IPS-20b (cell line): ENCODE results near the gene HPN.
"Not testable (repeated sequence)": the region's sequence is repeated elsewhere in the genome, so short reads cannot be mapped to it uniquely, and the experiment has no call there.

Experiments
- H3K27ac ChIP-seq: one replicate; pipeline ENCODE4 v1.5.1; 2013; ENCODE audit warnings: low read length
- H3K27me3 ChIP-seq: 2 replicates; pipeline ENCODE4 v1.6.1; 2013; ENCODE audit warnings: mild to moderate bottlenecking, low read length, inconsistent platforms; ENCODE audit not compliant: insufficient read depth
- H3K36me3 ChIP-seq: 2 replicates; pipeline ENCODE4 v1.6.1; 2013; ENCODE audit warnings: low read depth, mild to moderate bottlenecking, inconsistent platforms, low read length, moderate library complexity; ENCODE audit not compliant: insufficient read depth
- H3K4me1 ChIP-seq: 2 replicates; pipeline ENCODE4 v1.6.1; 2013; ENCODE audit warnings: mild to moderate bottlenecking, control low read depth, inconsistent platforms, low read length, moderate library complexity; ENCODE audit not compliant: insufficient read depth
- H3K4me3 ChIP-seq: 2 replicates; pipeline ENCODE4 v1.5.1; 2013; ENCODE audit warnings: mild to moderate bottlenecking, low read length, inconsistent platforms
- H3K9ac ChIP-seq: 2 replicates; pipeline ENCODE4 v1.6.1; 2013; ENCODE audit warnings: low read depth, mild to moderate bottlenecking, inconsistent platforms, low read length, moderate library complexity
- H3K9me3 ChIP-seq: 2 replicates; pipeline ENCODE4 v1.6.1; 2013; ENCODE audit warnings: mild to moderate bottlenecking, low read depth, low read length, inconsistent platforms; ENCODE audit not compliant: insufficient read depth

Gene HPN

GRCh38 chr19:35094656-35095055 is 53.1 kb downstream of the HPN start:
- H3K36me3 ChIP-seq = no peaks in the 10 kb centered on the region
- no peaks in the 10 kb centered on the region for H3K9me3 ChIP-seq

DNA sequence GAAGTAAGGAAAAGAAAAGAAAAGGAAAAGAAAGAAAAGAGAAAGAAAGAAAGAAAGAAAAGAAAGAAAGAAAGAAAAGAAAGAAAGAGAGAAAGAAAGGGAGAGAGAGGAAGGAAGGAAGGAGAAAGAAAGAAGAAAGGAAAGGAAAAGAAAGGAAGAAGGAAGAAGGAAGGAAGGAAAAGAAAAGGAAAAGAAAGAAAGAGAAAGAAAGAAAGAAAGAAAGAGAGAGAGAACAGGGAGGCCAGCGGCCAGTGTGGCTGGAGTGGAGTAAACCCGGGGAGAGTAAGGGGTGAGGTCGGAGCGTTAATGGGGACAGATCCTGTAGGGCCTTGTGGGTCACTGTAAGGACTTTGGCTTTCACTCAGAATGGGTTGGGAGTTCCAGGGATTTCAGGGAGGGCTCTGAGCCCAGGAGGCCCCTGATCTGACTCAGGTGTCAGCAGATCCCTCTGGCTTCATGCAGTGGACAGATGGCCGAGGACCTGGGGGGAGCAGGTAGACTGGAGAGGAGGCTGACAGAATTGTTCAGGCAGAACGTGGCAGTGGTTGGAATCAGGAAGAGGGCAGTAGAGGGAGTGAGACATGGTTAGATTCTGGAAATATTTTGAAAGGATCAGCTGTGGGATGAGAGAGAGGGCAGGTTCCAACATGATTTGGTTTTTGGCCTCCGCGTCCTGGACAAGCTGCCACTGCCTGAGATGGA is 54.3 kb downstream of the HPN start:
- no peaks in the 10 kb centered on the region; the same call in 1 of the 2 replicates for H3K4me1 ChIP-seq
- H3K27me3 ChIP-seq = no peaks in the 10 kb centered on the region; the same call in 1 of the 2 replicates
- H3K36me3 ChIP-seq = no peaks in the 10 kb centered on the region
- H3K27ac ChIP-seq = no peak overlapping the region
- H3K9ac ChIP-seq = no peak overlapping the region
- no peaks in the 10 kb centered on the region for H3K9me3 ChIP-seq
- no peak overlapping the region for H3K4me3 ChIP-seq

More at GRCh38 chr19:35094656-35095055, 53.1 kb downstream of the HPN start:
- Histone ChIP-seq H3K27me3 (no peaks in the 10 kb centered on the region; the same call in 1 of the 2 replicates), H3K4me1 (peaks cover 3% of the 10 kb centered on the region; the same call in 1 of the 2 replicates), H3K27ac (no peak overlapping the region), H3K9ac (no peak overlapping the region), H3K4me3 (no peak overlapping the region)

GRCh38 chr19:35098413-35099049 is 57.0 kb downstream of the HPN start:
- Histone ChIP-seq H3K27me3 (no peaks in the 10 kb centered on the region), H3K36me3 (no peaks in the 10 kb centered on the region), H3K4me1 (no peaks in the 10 kb centered on the region), H3K9me3 (no peaks in the 10 kb centered on the region), H3K4me3 (no peak overlapping the region), H3K27ac (no peak overlapping the region), H3K9ac (no peak overlapping the region)

DNA sequence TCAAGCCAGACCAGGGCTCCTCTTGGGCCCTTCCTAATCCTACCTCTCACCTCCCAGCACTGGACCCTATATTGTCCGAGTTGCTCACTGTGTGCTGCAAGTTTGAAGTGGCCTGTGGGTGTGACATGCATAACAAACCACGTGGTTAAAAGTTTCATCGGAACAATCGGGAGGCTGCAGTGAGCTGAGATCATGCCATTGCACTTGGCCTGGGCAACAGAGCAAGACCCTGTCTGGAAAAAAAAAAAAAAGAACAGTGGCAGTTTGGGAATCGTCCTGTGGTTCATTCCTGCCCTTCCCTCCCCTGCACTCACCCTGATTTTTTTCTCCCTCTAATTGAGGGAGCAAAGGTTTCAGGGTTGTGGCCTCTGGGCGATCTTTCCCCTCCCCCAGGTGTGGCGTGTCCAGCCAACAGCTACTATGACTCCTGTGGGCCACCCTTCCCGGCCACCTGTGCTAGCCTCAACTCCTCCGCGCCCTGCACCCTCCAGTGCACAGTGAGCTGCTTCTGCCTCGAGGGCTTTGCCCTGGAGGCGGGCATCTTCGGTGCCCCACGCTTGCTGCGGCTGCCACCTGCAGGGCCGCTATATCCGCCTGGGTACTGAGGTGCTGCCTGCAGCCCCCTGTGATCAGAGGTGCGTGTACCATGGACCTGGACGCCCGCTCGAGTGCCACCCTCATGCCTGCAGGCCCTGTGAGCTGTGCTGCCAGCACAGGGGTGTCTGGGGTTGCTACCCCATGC is 57.8 kb downstream of the HPN start:
- H3K4me3 ChIP-seq = no peak overlapping the region
- no peaks in the 10 kb centered on the region for H3K4me1 ChIP-seq
- H3K9me3 ChIP-seq = no peaks in the 10 kb centered on the region
- no peak overlapping the region for H3K9ac ChIP-seq
- no peak overlapping the region for H3K27ac ChIP-seq
- no peaks in the 10 kb centered on the region for H3K27me3 ChIP-seq
- no peaks in the 10 kb centered on the region for H3K36me3 ChIP-seq

- Histone ChIP-seq H3K9ac (no peak overlapping the region), H3K36me3 (no peaks in the 10 kb centered on the region), H3K4me3 (no peak overlapping the region), H3K4me1 (no peaks in the 10 kb centered on the region), H3K27ac (no peak overlapping the region), H3K9me3 (no peaks in the 10 kb centered on the region), H3K27me3 (no peaks in the 10 kb centered on the region)
Observed at GRCh38 chr19:35099897-35100275, 58.4 kb downstream of the HPN start.

DNA sequence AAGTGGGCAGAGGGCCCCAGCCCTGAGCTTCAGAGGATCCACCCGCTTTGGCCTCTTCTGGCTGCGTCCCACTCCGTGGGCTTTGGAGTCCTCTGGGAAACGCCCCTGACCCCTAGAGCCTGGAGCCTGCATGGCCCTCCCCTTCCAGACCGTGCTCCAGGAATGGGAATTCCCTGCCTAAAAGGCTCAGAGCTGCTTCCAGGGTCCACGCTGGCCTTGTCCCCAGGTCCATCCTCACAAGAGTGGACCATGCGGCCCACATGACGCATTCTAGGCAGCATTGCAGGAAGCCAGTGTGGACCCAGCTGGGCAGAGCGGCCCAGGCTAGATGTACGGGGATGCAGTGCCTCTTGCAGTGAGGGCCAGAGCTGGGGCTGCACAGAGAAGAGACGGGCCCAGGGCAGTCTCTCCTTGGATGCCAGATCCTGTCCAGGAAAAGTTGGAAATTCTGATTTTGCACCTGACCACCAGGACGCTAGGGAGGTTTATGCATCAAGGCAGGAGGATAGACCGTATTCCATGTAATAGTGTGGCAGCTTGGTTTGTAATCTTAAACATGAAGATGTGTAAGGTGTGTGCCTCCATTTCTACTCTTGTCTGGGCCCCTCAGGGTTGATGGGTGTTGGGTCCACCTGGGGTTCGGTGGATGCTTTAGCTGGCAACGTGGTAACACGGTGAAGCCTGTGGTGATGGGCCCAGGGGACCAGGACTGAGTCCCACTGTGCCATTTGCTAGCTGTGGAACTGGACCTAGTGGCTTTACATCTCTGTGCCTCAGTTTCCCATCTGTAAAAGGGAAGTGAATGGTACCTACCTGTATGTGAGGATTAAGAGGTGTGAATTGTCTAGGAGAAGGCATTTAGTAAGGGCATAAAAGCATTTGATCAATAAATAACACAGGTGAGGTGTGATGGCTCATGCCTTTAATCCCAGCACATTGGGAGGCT is 59.3 kb downstream of the HPN start:
- no peak overlapping the region for H3K27ac ChIP-seq
- no peaks in the 10 kb centered on the region for H3K27me3 ChIP-seq
- no peaks in the 10 kb centered on the region for H3K4me1 ChIP-seq
- no peak overlapping the region for H3K4me3 ChIP-seq
- H3K36me3 ChIP-seq = no peaks in the 10 kb centered on the region
- H3K9ac ChIP-seq = no peak overlapping the region
- no peaks in the 10 kb centered on the region for H3K9me3 ChIP-seq

- not testable (repeated sequence) for H3K27me3 ChIP-seq, H3K36me3 ChIP-seq, H3K27ac ChIP-seq, H3K9ac ChIP-seq, H3K4me3 ChIP-seq, H3K9me3 ChIP-seq, H3K4me1 ChIP-seq
Observed at GRCh38 chr19:35101949-35102348, 60.4 kb downstream of the HPN start.

DNA sequence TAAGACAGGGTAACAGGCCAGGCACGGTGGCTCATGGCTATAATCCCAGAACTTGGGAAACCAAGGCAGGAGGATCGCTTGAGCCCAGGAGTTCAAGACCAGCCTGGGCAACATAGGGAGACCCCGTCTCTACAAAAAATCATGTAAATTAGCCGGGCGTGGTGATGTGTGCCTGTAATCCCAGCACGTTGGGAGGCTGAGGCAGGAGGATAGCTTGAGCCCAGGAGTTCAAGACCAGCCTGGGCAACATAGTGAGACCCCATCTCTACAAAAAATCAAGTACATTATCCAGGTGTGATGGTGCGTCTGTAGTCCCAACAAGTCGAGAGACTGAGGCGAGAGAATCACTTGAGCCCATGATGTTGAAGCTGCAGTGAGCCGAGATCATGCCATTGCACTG is 62.1 kb downstream of the HPN start:
- H3K27me3 ChIP-seq, H3K9ac ChIP-seq, H3K27ac ChIP-seq, H3K36me3 ChIP-seq, H3K4me3 ChIP-seq, H3K9me3 ChIP-seq, H3K4me1 ChIP-seq: not testable (repeated sequence)

DNA sequence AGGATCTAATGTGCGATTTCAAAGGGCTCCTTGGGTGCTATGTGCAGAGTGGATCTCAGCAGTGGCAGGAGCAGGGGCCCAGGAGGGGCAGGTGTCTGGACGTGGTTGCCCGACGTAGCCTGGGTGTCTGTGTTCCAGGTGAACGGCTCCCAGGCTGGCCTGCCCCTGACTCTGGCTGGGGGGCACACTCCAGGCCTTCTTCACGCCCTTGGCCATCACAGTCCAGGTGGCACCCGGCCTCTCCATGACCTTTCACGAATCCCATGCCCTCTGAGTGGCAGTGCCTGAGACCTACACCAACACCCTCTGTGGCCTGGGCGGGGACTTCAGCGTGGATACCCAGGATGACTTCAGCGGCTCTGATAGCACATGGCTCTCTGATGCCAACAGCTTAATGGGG is 62.8 kb downstream of the HPN start:
- H3K27me3 ChIP-seq = no peaks in the 10 kb centered on the region

GRCh38 chr19:35105047-35105410 is 63.5 kb downstream of the HPN start:
- H3K4me3 ChIP-seq = no peak overlapping the region
- no peaks in the 10 kb centered on the region for H3K9me3 ChIP-seq
- no peak overlapping the region for H3K9ac ChIP-seq
- H3K36me3 ChIP-seq = no peaks in the 10 kb centered on the region
- H3K27ac ChIP-seq = no peak overlapping the region
- no peaks in the 10 kb centered on the region for H3K27me3 ChIP-seq
- no peaks in the 10 kb centered on the region for H3K4me1 ChIP-seq

More for the DNA sequence above, 62.8 kb downstream of the HPN start:
- no peaks in the 10 kb centered on the region for H3K4me1 ChIP-seq
- no peak overlapping the region for H3K4me3 ChIP-seq
- no peak overlapping the region for H3K9ac ChIP-seq
- H3K9me3 ChIP-seq = no peaks in the 10 kb centered on the region
- H3K27ac ChIP-seq = no peak overlapping the region
- H3K36me3 ChIP-seq = no peaks in the 10 kb centered on the region
